H1 (cell line): ENCODE results near the gene FRK. TPM values are rescaled to one million over a fixed set of nuclear protein-coding genes. Genes with fewer than 3 reads are reported as not detected.

Experiments used
- BACH1 ChIP-seq: IDR thresholded peaks from 2 replicates; pipeline ENCODE4 v1.6.1; 2012; ENCODE audit warnings: low read length, improper control_type of control experiment
- CHD7 ChIP-seq: fragments of 300-600 bp; sonication (generic); IDR thresholded peaks from 2 replicates; pipeline ENCODE4 v1.7.1; 2012; ENCODE audit warnings: low read length, moderate library complexity, mild to moderate bottlenecking, inconsistent platforms; ENCODE audit not compliant: insufficient replicate concordance
- POLR2A ChIP-seq, 2 experiments: IDR thresholded peaks; 1 replicate in 1 of 2; 2 replicates in 1 of 2; pipeline ENCODE4 v1.6.1; 2011; ENCODE audit warnings: low read depth in 2 of 2, low read length in 2 of 2, mild to moderate bottlenecking in 2 of 2; ENCODE audit errors: control extremely low read depth in 1 of 2
- POLR2AphosphoS5 ChIP-seq: IDR thresholded peaks from 2 replicates; pipeline ENCODE4 v1.6.1; 2011; ENCODE audit warnings: low read depth, low read length
- RAD21 ChIP-seq, 2 experiments: IDR thresholded peaks in 1 of 2; conservative IDR thresholded peaks in 1 of 2; 2 replicates each; pipeline ENCODE4 v1.6.1; 2011; ENCODE audit warnings: low read depth in 2 of 2, low read length in 2 of 2, improper control_type of control experiment in 1 of 2, inconsistent platforms in 1 of 2, mild to moderate bottlenecking in 1 of 2, moderate library complexity in 1 of 2
- SAP30 ChIP-seq: fragments of 300-600 bp; sonication (generic); IDR thresholded peaks from 2 replicates; pipeline ENCODE4 v1.7.1; 2012; ENCODE audit warnings: low read length, moderate library complexity, mild to moderate bottlenecking, inconsistent platforms; ENCODE audit not compliant: insufficient read depth, insufficient replicate concordance
- TBP ChIP-seq: IDR thresholded peaks from 2 replicates; pipeline ENCODE4 v1.6.1; 2011; ENCODE audit warnings: low read depth, low read length, improper control_type of control experiment
- ZNF274 ChIP-seq: IDR thresholded peaks from 2 replicates; pipeline ENCODE4 v1.7.0; 2012; ENCODE audit warnings: low read length, borderline replicate concordance; ENCODE audit errors: extremely low read depth
- polyA plus RNA-seq, 7 experiments: library from polyadenylated mRNA; depleted of rRNA in 3 of 7; stranded (reverse) in 5 of 7; unstranded in 2 of 7; fragments of >200 nt in 5 of 7; fragments of 200-250 nt in 2 of 7; gene quantifications; 1 replicate in 5 of 7; 2 replicates in 1 of 7; 4 replicates in 1 of 7; pipeline versions ENCODE4 v1.2.1 to v1.2.3, GENCODE V29; 2011 to 2013; ENCODE audit warnings: missing spikeins in 2 of 7, mixed read lengths in 2 of 7
- total RNA-seq: library from RNA; stranded (reverse); fragmentation: NEBNext Ultra II Directional; extraction: Animal tissue kit (Norgen Biotek cat#: 25700); gene quantifications from 2 replicates; pipeline ENCODE4 v1.2.1, GENCODE V29; 2021

Gene FRK
- total and polyA plus RNA-seq, 2 of the 8 experiments (the other 6 are each of a cell fraction or from before 2014, with no cell fraction given): 0.11 to 0.24 TPM

- TF ChIP-seq POLR2A (IDR thresholded peaks at IDR 0.05; ENCODE audit: control extremely low read depth in 1 of 2, low read depth in 2 of 2, low read length in 2 of 2) (no peak), TBP (no peak), SAP30 (no peak), ZNF274 (no peak), POLR2AphosphoS5 (no peak), RAD21 (IDR thresholded peaks at IDR 0.05 in 1 of 2, conservative IDR thresholded peaks at IDR 0.05 in 1 of 2; ENCODE audit: low read depth in 2 of 2, low read length in 2 of 2) (no peak), CHD7 (no peak), BACH1 (no peak)
Measured at GRCh38 chr6:116022841-116023445, 37.7 kb downstream of the FRK start (continued).
